Skeletal muscle tissue (tissue), 4 donors: ENCODE measurements around the gene INS. TPM values are rescaled to one million over a fixed set of nuclear protein-coding genes. Genes with fewer than 3 reads are reported as not detected.

Experiments used
- H3K27ac ChIP-seq: one replicate; pipeline ENCODE4 v1.7.0; 2013; ENCODE audit warnings: mild to moderate bottlenecking, low read depth, low read length, inconsistent platforms
- H3K27me3 ChIP-seq, 3 donors: one replicate each; pipeline ENCODE4 v1.7.0; 2013; ENCODE audit warnings: low read length in 3 of 3; ENCODE audit not compliant: control insufficient read depth in 3 of 3, insufficient read depth in 3 of 3
- H3K36me3 ChIP-seq, 3 donors: one replicate each; pipeline ENCODE4 v1.7.0; 2013; ENCODE audit warnings: low read length in 3 of 3; ENCODE audit not compliant: control insufficient read depth in 3 of 3, insufficient read depth in 3 of 3
- H3K4me1 ChIP-seq, 3 donors: one replicate each; pipeline ENCODE4 v1.7.0; 2013; ENCODE audit warnings: low read length in 3 of 3, mild to moderate bottlenecking in 3 of 3; ENCODE audit not compliant: control insufficient read depth in 3 of 3, insufficient read depth in 3 of 3
- H3K4me3 ChIP-seq, 3 donors: one replicate each; pipeline ENCODE4 v1.7.0; 2013; ENCODE audit warnings: low read length in 3 of 3
- H3K9ac ChIP-seq, 3 donors: one replicate each; pipeline ENCODE4 v1.7.0; 2013; ENCODE audit warnings: low read length in 3 of 3, mild to moderate bottlenecking in 3 of 3, moderate library complexity in 2 of 3, low read depth in 1 of 3
- H3K9me3 ChIP-seq, 3 donors: one replicate each; pipeline ENCODE4 v1.7.0; 2013; ENCODE audit warnings: low read length in 3 of 3; ENCODE audit not compliant: control insufficient read depth in 3 of 3
- total RNA-seq: library from RNA; depleted of rRNA; stranded (reverse); fragments of >200 nt; gene quantifications from one replicate; pipeline ENCODE4 v1.2.3, GENCODE V29; 2014
- donor health status: Osteomylitis.

INS gene
- total RNA-seq, 1 donor from 2014 or later, result not detected

DNA sequence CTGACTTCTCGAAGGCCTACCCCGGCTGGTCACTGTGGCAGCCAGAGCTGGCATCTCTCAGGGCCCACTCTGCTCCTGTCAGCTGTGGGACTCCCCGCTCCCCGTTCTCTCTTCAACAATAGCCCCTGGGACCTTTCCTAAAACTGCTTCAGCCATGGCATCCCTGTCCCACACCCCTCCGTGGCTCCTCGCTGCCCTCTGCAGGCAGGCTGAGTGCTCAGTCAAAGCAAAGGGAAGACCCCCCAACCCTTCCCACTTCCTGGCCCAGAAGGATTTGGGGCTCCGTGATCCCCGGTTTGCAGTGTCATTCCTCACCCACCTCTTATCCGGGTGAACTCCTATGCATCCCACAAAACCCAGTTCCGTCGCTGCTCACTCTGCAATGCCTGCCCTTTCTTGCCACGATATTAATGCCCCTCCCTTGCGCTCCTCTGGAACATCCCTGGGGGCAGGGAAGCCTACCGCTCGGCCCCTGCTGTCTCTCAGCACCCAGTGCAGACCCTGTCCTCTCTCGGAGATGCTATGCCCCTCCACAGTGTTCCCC, 12.2 kb upstream of the INS start:
- H3K27me3 ChIP-seq, result peaks cover 11 to 39% (median 38%) of the 10 kb centered on the region in 3 donors

GRCh38 chr11:2172676-2173075, 11.7 kb upstream of the INS start:
- no peaks in the 10 kb centered on the region for H3K4me1 ChIP-seq
- H3K9me3 ChIP-seq, result no peaks in the 10 kb centered on the region
- no peak overlapping the region for H3K4me3 ChIP-seq
- no peaks in the 10 kb centered on the region for H3K36me3 ChIP-seq
- no peak overlapping the region for H3K9ac ChIP-seq
- H3K27ac ChIP-seq, result no peak overlapping the region
- H3K27me3 ChIP-seq, result peaks cover 16 to 40% (median 39%) of the 10 kb centered on the region in 3 donors

More for the DNA sequence above, 12.2 kb upstream of the INS start:
- no peak overlapping the region for H3K27ac ChIP-seq
- H3K36me3 ChIP-seq, result no peaks in the 10 kb centered on the region
- no peak overlapping the region for H3K9ac ChIP-seq
- no peaks in the 10 kb centered on the region for H3K4me1 ChIP-seq
- no peak overlapping the region for H3K4me3 ChIP-seq
- H3K9me3 ChIP-seq, result no peaks in the 10 kb centered on the region

DNA sequence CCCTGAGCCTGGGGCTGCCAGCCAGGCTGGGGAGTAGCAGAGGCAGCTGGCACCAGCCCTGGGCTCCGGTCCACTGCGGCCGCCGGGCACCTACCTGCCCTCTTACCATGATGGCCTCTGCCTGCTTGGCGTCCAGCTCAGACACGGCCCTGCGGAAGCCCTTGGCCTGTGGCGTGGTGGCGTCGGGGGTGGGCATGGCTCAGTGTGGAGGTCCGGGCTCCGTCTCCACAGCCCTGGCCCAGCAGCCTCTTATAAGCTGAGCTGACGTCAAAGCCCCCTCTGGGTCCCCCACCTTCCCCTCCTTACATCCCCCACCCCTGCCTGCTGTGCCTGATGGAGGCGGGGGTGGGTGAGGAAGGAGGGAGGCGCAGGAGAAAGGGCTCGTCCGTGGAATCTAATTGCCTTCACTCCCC, 10.6 kb upstream of the INS start, which contains the start of gene TH:
Gene TH, minus strand, starts transcription at position 225 of the 413 bp plus-strand sequence. Its CDS starts 29 bp downstream, at position 196.
- Histone ChIP-seq H3K36me3 (no peaks in the 10 kb centered on the region), H3K27ac (no peak within 1 kb of the TSS), H3K27me3 (peaks cover 26 to 46% (median 37%) of the 10 kb centered on the region in 3 donors), H3K9me3 (no peaks in the 10 kb centered on the region), H3K4me3 (no peak within 1 kb of the TSS), H3K9ac (no peak within 1 kb of the TSS), H3K4me1 (no peaks in the 10 kb centered on the region)

- no peak overlapping the region for H3K4me3 ChIP-seq
- H3K27ac ChIP-seq, result no peak overlapping the region
- H3K36me3 ChIP-seq, result no peaks in the 10 kb centered on the region
- no peaks in the 10 kb centered on the region for H3K4me1 ChIP-seq
- no peaks in the 10 kb centered on the region for H3K9me3 ChIP-seq
- H3K27me3 ChIP-seq, result peaks cover 34 to 56% (median 42%) of the 10 kb centered on the region in 3 donors
- no peak overlapping the region for H3K9ac ChIP-seq
These were observed 8.9 kb upstream of the INS start for GRCh38 chr11:2169626-2170570.

GRCh38 chr11:2169005-2169378, 8.0 kb upstream of the INS start:
- Histone ChIP-seq H3K27me3 (peaks cover 34 to 62% (median 49%) of the 10 kb centered on the region in 3 donors), H3K27ac (no peak overlapping the region)

DNA sequence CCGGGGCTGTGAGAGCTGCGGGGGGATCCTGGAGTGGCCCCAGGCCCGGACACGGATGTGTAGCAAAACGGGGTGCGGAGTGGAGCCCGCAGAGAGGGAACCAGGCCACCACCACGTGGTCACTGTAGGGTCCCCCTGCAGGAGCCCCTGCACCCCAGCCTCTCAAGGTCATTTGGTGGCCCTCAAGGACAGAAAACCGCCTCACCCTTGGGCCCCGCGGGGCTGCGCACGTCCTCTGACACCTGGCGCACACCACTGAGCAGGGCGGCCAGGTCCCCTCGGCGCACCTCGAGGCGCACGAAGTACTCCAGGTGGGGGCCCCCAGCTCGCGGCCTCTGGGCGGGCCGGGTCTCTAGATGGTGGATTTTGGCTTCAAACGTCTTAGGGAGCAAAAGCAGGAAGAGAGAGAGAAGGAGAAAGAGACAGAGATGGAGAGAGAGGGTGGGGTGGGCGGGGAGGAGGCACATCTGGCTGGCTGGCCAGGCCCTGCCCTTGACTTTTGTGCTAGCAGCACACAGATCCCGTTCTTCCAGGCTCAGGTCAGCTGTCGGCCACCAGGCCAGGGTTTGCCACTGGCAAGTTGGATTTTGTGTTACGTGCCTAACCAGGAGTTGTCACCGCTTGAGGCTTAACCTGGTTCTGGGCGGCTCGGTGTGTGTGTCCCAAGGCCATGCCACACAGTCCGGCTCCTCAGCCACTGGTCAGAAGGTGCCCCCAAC, 7.4 kb upstream of the INS start:
- Histone ChIP-seq H3K4me3 (no peak overlapping the region), H3K27me3 (peaks cover 32 to 64% (median 52%) of the 10 kb centered on the region in 3 donors), H3K27ac (no peak overlapping the region), H3K36me3 (no peaks in the 10 kb centered on the region), H3K9me3 (no peaks in the 10 kb centered on the region), H3K4me1 (no peaks in the 10 kb centered on the region), H3K9ac (no peak overlapping the region)

More at GRCh38 chr11:2169005-2169378, 8.0 kb upstream of the INS start:
- no peak overlapping the region for H3K9ac ChIP-seq
- no peak overlapping the region for H3K4me3 ChIP-seq
- H3K36me3 ChIP-seq, result no peaks in the 10 kb centered on the region
- H3K9me3 ChIP-seq, result no peaks in the 10 kb centered on the region
- H3K4me1 ChIP-seq, result no peaks in the 10 kb centered on the region

GRCh38 chr11:2167141-2168045, 6.4 kb upstream of the INS start:
- Histone ChIP-seq H3K4me1 (no peaks in the 10 kb centered on the region), H3K36me3 (no peaks in the 10 kb centered on the region), H3K9ac (no peak overlapping the region), H3K27ac (no peak overlapping the region), H3K9me3 (no peaks in the 10 kb centered on the region), H3K4me3 (no peak overlapping the region), H3K27me3 (peaks cover 29 to 72% (median 58%) of the 10 kb centered on the region in 3 donors)

GRCh38 chr11:2166091-2166851, 5.3 kb upstream of the INS start:
- Histone ChIP-seq H3K27me3 (peaks cover 29 to 78% (median 60%) of the 10 kb centered on the region in 3 donors), H3K9me3 (no peaks in the 10 kb centered on the region), H3K36me3 (no peaks in the 10 kb centered on the region), H3K4me3 (no peak overlapping the region), H3K9ac (no peak overlapping the region), H3K27ac (no peak overlapping the region), H3K4me1 (no peaks in the 10 kb centered on the region)

- H3K4me3 ChIP-seq, result no peak overlapping the region
These were observed 4.6 kb upstream of the INS start for GRCh38 chr11:2165571-2165970.

More at GRCh38 chr11:2165571-2165970, 4.6 kb upstream of the INS start:
- no peak overlapping the region for H3K27ac ChIP-seq
- H3K27me3 ChIP-seq, result peaks cover 29 to 72% (median 65%) of the 10 kb centered on the region in 3 donors
- no peak overlapping the region for H3K9ac ChIP-seq
- H3K4me1 ChIP-seq, result no peaks in the 10 kb centered on the region
- no peaks in the 10 kb centered on the region for H3K36me3 ChIP-seq
- H3K9me3 ChIP-seq, result no peaks in the 10 kb centered on the region
